ENCODE data around the gene SLC5A5. TPM values are rescaled to one million over a fixed set of nuclear protein-coding genes. Genes with fewer than 3 reads are reported as not detected.

The SLC5A5 gene
- not detected for total RNA-seq
- long read RNA-seq = 0 reads

DNA sequence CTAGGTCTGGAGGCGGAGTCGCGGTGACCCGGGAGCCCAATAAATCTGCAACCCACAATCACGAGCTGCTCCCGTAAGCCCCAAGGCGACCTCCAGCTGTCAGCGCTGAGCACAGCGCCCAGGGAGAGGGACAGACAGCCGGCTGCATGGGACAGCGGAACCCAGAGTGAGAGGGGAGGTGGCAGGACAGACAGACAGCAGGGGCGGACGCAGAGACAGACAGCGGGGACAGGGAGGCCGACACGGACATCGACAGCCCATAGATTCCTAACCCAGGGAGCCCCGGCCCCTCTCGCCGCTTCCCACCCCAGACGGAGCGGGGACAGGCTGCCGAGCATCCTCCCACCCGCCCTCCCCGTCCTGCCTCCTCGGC is at the start of gene SLC5A5:
Gene SLC5A5 (plus strand): TSS at position 68 of the 373 bp plus-strand sequence. CDS start 375 bp downstream, outside the sequence.
- Histone ChIP-seq H3K4me1 (peaks cover 16% of the 10 kb centered on the region), H3K4me3 (peak within 1 kb of the TSS; percentile 4), H3K36me3 (no peaks in the 10 kb centered on the region), H3K27me3 (peaks cover 47% of the 10 kb centered on the region), H3K27ac (no peak within 1 kb of the TSS), H3K9me3 (no peaks in the 10 kb centered on the region)
- intact Hi-C loops (cut with DNase I) = loop anchor here (10.0 kb wide), 1 partner anchor 123 kb away; no protein-coding TSS in a partner anchor
- peak; percentile 2 for ATAC-seq
- no peak for DNase-seq
- TF ChIP-seq, protein P1, sequence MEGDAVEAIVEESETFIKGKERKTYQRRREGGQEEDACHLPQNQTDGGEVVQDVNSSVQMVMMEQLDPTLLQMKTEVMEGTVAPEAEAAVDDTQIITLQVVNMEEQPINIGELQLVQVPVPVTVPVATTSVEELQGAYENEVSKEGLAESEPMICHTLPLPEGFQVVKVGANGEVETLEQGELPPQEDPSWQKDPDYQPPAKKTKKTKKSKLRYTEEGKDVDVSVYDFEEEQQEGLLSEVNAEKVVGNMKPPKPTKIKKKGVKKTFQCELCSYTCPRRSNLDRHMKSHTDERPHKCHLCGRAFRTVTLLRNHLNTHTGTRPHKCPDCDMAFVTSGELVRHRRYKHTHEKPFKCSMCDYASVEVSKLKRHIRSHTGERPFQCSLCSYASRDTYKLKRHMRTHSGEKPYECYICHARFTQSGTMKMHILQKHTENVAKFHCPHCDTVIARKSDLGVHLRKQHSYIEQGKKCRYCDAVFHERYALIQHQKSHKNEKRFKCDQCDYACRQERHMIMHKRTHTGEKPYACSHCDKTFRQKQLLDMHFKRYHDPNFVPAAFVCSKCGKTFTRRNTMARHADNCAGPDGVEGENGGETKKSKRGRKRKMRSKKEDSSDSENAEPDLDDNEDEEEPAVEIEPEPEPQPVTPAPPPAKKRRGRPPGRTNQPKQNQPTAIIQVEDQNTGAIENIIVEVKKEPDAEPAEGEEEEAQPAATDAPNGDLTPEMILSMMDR (IDR thresholded peaks at IDR 0.05) = no peak

DNA sequence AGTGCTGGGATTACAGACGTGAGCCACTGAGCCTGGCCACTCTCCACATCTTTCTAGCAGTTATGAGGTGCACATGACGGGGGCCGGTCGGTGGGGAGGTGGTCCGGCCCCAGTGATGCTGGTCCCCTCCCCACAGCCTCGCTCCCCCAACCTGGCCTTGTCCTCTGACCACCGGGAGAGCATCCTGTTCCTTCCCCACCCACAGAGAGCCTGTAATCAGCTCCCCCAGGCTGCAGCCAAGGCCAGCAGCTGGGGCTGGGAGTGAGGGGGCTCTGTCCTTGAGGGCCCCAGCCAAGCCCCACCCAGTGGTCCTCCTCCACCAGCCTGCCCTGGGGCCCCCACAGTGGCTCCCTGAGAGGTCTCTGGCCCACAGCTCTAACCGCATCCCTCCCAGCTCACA is 47.4 kb upstream of the SLC5A5 start:
- no peaks in the 10 kb centered on the region for H3K4me1 ChIP-seq
- H3K27ac ChIP-seq = no peak overlapping the region
- TF ChIP-seq, protein P1 (IDR thresholded peaks at IDR 0.05) = no peak
- intact Hi-C loops (cut with DNase I) = no loop called here
- DNase-seq (no peak), ATAC-seq (peak; percentile 35)
- no peaks in the 10 kb centered on the region for H3K36me3 ChIP-seq
- no peaks in the 10 kb centered on the region for H3K9me3 ChIP-seq
- H3K4me3 ChIP-seq = no peak overlapping the region
- no peaks in the 10 kb centered on the region for H3K27me3 ChIP-seq

DNA sequence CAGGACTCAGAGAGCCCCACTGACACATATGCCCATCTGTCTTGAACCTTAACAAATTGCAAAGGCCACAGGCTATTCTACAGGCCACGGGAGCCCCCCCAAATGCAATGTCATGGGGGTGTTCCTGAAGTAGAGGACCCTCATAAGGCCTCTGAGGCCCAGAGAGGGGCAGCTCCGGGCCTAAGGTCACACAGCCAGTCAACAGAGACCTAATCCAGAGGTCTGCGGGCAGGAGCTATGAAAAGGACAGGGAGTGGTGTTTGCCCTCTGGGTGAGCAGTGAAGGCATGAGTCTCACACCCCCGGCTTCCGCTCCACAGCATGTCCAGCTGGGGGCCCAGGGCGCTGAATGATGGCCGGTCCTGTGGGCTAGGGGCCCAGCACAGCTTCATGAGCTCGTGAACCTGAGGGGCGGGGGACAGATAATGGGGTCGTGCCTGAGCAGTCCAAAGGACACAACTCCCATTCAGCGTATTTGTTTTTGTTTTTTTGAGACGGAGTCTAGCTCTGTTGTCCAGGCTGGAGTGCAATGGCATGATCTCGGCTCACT is 45.2 kb upstream of the SLC5A5 start:
- Histone ChIP-seq H3K9me3 (no peaks in the 10 kb centered on the region), H3K27ac (no peak overlapping the region), H3K4me1 (no peaks in the 10 kb centered on the region), H3K36me3 (no peaks in the 10 kb centered on the region), H3K4me3 (no peak overlapping the region), H3K27me3 (no peaks in the 10 kb centered on the region)
- TF ChIP-seq, protein P1 (IDR thresholded peaks at IDR 0.05) = no peak
- intact Hi-C loops (cut with DNase I) = no loop called here
- ATAC-seq (no peak), DNase-seq (no peak)

DNA sequence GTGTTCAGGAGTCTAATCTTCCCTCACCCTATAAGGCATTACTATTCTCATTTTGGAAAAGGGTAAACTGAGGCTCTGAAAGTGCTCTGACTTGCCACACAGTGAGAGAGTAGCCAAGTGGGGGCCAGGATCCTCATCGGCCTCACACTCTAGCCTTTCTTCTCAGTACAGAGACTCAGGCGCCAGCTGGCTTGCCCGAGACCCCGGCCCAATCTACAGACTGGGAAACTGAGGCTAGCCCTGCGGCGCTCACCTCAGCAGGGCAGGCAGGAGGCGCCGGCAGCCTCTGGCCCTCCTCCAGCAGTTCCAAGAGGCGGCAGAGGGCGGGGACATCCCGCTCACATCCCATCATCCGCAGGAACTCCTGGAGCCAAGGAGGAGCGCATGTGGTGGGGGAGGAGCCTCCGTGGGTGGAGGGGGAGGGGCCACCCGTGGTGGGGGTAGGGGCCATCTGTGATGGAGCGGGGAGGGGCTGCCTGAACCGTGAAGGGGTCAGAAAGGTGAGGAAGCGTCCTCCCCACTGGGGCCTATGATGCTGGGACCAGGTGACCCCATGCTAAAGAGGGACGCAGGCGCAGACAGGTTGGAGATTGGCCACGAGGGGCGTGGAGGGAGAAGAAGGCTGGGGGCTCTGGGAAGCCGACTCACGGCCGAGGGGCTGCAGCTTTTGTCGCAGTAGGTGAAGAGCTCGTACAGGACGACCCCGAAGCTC is 41.7 kb upstream of the SLC5A5 start:
- intact Hi-C loops (cut with DNase I) = no loop called here
- Histone ChIP-seq H3K36me3 (no peaks in the 10 kb centered on the region), H3K4me3 (no peak overlapping the region), H3K27me3 (no peaks in the 10 kb centered on the region), H3K27ac (no peak overlapping the region), H3K9me3 (no peaks in the 10 kb centered on the region), H3K4me1 (no peaks in the 10 kb centered on the region)
- TF ChIP-seq, protein P1 (IDR thresholded peaks at IDR 0.05) = no peak
- DNase-seq = no peak
- peak; percentile 26 for ATAC-seq

DNA sequence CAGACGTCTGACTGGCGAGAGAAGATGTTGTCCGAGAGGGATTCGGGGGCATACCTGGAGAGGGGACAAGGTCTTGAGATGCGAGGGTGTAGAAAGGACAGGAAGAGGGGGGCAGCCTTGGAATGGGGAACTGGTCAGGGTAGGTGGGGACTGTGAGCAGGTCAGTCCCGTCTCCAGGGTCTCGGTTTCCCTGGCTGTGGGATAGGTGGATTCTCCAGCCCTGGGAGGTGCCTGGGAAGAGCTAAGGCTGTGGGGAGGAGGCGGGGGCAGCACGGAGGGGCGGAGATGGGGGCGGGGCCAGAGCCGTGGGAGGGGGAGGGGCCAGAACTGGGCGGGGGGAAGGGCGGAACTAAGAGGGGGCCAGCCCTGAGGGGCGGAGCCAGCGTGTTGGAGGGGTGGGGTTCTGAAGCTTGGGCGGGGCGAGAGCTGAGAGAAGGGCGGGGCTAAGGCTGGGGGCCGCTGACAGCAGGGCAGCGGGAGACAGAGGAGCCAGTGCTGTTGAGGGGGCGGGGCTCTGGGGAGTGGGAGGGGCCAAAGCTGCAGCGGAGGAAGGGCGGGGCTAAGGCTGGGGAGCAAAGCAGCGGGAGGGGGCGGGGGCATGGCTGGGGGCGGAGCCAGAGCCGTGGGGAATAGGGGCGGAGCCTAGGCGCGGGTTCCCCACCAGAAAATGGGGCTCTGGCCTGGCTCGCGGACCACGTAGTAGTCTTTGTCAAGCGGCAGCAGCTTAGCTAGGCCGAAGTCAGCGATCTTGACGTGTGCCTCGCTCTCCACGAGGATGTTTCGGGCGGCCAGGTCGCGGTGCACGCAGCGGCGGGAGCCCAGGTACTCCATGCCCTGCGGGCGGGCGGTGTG is 41.0 kb upstream of the SLC5A5 start:
- no peak overlapping the region for H3K27ac ChIP-seq
- intact Hi-C loops (cut with DNase I) = no loop called here
- no peak overlapping the region for H3K4me3 ChIP-seq
- ATAC-seq (peak; percentile 79), DNase-seq (peak; percentile 69)
- no peaks in the 10 kb centered on the region for H3K9me3 ChIP-seq
- no peaks in the 10 kb centered on the region for H3K27me3 ChIP-seq
- no peaks in the 10 kb centered on the region for H3K36me3 ChIP-seq
- no peaks in the 10 kb centered on the region for H3K4me1 ChIP-seq
- TF ChIP-seq, protein P1 (IDR thresholded peaks at IDR 0.05) = no peak

All from upper lobe of right lung (tissue), 1 donor.